SK-N-MC (cell line): ENCODE measurements around the gene LARGE1.

ENCODE experiments used
- EZH2 ChIP-seq: fragments of 200-600 bp; sonication (generic); IDR thresholded peaks from one replicate; pipeline ENCODE4 v1.6.1; 2017; ENCODE audit warnings: antibody characterized with exemption
- FOXP2 ChIP-seq: optimal IDR thresholded peaks from 2 replicates; pipeline ENCODE3; 2011; ENCODE audit warnings: mild to moderate bottlenecking, moderate library complexity; ENCODE audit not compliant: insufficient read depth; ENCODE audit errors: extremely low read length, control extremely low read depth
- POLR2AphosphoS5 ChIP-seq: IDR thresholded peaks from 2 replicates; pipeline ENCODE4 v1.6.1; 2012; ENCODE audit warnings: mild to moderate bottlenecking, low read depth, low read length, borderline replicate concordance

DNA sequence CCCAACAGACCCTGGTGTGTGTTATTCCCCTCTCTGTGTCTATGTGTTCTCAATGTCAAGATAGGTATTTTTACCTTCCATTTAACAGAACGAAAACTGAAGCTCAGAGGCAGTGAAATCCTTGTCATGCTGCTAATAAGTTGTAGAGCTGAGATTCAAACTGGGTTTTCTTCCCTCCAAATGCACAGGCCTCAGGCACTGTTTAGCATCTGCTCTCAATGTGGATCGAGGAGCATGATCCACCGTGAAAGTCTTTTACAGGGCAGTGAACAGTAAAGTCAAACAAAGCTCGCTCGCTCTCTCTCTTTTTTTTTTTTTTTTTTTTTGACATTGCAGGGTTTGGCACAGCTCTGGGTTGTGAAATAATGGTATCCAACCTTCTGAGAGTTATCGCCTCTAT lies 461.1 kb downstream of the LARGE1 start:
- TF ChIP-seq POLR2AphosphoS5 (no peak), EZH2 (no peak), FOXP2 (no peak)
